RWPE1 (cell line): Measurements from ENCODE around the gene DSCAM.

Source experiments
- CTCF ChIA-PET: fragments of 350-600 bp; sonication (Branson Sonifier 250); formaldehyde crosslinking; extraction: SDS; loops from one replicate; lab custom pipeline; 2021; lab: Yijun Ruan, JAX
- POLR2A ChIA-PET: fragments of 400-600 bp; formaldehyde crosslinking; extraction: SDS; loops from one replicate; lab custom pipeline; 2020; ENCODE audit warnings: antibody characterized with exemption; ENCODE audit not compliant: low non-redundant PET; lab: Yijun Ruan, JAX
- DNase-seq: peaks from one replicate; pipeline ENCODE4 v3.0.0; 2012; ENCODE audit warnings: low spot score
- H3K27ac ChIP-seq: fragments of 450-650 bp; 2 replicates; pipeline ENCODE4 v1.5.1; 2017
- CTCF ChIP-seq: fragments of 450-650 bp; conservative IDR thresholded peaks from 2 replicates; pipeline ENCODE4 v1.5.1; 2017; ENCODE audit warnings: low read depth, mild to moderate bottlenecking

The DSCAM gene

DNA sequence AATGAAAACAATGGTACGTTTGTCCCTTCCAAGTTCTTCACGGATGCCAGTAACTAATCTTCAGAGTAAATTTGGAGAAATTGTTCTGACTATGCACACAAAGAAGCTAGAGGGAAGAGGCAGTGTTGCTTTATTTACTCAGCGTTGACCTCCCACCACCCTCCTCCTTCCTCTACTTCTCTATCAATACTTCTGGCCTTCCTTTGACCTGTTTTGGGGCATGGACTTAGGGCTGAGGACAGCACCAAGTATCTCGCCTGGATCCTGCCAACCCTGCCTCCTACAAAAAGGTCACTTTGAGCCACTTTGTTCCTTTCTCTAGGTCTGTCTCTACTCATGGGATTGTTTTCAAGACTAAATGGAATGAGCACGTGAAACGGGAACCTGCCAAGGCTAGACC lies 282.6 kb downstream of the DSCAM start:
- DNase-seq = no peak
- H3K27ac ChIP-seq = no peak overlapping the region
- TF ChIP-seq CTCF = no peak
- POLR2A ChIA-PET = no interaction called here
- CTCF ChIA-PET = interaction anchor here (0.8 kb wide), 1 partner anchor 399 kb away, joined by 4 read pairs; no protein-coding TSS in a partner anchor

DNA sequence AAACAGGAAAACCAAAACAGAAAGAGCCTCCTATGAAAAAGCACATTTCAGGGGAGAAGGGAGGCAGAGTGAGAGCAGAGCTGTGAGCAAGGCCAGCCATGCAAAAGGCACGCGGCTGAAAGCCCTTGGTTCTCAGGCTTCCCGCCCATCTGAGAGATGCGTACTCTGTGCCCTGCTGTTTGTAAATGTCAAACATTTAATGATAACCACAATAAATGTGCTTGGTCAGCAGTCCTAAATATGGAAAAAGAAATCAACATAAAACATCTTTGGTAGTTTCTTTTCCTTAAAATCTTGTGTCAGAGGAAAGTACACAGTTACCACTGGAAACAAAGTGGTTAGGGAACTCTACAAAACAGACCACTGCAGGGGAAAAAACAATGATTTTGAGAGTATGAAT lies 283.1 kb downstream of the DSCAM start:
- no peak overlapping the region for H3K27ac ChIP-seq
- no peak for TF ChIP-seq CTCF
- ChIA-PET POLR2A (no interaction called here), CTCF (interaction anchor here (0.8 kb wide), 1 partner anchor 399 kb away, joined by 4 read pairs; no protein-coding TSS in a partner anchor)
- no peak for DNase-seq

DNA sequence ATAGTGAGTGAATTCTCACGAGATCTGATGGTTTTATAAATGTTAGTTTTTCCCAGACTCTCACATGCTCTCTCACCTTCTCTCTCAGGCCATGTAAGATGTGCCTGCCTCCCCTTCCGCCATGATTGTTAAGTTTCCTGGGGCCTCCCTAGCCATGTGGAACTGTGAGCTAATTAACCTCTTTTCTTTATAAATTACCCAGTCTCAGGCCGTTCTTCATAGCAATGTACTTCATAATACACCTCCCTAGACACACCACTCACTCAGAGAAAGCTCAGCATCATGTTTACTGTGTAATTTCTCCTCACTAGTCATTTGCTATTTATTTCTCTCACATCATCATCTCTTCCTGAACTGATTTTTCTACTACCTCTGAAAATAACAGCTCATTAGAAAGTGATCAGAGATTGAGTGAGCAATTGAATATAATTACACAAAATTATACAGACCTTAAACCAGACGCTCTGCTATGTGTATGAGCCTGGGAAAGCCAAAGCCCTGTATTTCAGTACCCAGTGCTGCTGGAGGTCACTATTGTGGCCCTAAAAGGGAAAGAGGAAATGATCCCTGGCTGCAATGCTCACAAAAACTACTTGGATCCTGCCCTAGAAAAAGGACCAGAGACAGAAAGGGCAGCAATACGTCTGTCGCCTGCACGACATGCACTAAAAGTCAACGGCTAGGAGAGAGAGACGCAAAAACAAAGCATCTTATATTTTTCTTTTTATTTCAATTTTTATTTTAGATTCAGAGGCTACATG lies 284.5 kb downstream of the DSCAM start:
- no peak for DNase-seq
- ChIA-PET CTCF (no interaction called here), POLR2A (no interaction called here)
- no peak overlapping the region for H3K27ac ChIP-seq
- no peak for TF ChIP-seq CTCF

DNA sequence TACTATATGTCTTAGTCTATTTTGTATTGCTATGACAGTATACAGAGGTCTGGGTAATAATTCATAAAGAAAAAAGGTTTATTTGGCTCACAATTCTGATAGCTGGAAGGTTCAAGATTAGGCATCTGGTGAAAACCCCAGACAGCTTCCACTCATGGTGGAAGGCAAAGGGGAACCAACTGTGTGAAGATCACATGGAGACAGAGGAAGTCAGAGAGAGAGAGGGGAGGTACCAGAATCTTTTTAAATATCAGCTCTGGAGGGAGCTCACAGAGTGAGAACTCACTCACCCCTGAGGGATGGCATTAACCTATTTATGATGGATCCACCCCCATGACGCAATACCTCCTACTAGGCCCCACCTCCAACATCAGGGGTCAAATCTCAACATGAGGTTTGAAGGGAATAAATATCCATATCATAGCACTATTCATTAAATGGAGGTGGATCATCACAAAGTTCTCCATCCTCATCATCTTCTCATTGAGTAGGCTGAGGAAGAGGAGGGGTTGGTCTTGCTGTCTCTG lies 290.5 kb downstream of the DSCAM start:
- ChIA-PET CTCF (no interaction called here), POLR2A (no interaction called here)
- no peak for TF ChIP-seq CTCF
- H3K27ac ChIP-seq = no peak overlapping the region
- DNase-seq = no peak

DNA sequence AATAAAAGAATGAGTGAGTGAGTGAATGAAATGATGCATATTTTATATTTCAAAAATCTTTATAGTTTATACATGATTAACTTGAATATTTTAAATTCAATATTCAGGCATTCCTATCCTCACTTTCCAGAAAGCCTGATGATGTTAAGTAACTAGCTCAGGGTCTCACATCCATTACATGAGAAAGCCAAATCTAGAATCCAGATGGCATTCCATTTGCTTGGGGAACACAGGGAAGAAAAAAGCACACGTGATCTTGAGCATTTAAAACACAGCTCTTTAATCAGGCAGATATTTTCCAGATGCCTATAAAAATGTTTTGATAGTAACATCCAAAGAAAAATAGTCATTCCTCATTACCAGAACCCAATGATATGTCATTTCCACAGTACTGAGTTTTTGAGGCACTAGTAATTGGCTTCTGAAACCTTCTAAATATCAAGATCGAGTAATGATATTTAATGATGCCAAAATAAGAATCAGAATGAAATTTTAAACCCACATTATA lies 291.9 kb downstream of the DSCAM start:
- no peak overlapping the region for H3K27ac ChIP-seq
- TF ChIP-seq CTCF = no peak
- POLR2A ChIA-PET = no interaction called here
- CTCF ChIA-PET = no interaction called here
- no peak for DNase-seq

DNA sequence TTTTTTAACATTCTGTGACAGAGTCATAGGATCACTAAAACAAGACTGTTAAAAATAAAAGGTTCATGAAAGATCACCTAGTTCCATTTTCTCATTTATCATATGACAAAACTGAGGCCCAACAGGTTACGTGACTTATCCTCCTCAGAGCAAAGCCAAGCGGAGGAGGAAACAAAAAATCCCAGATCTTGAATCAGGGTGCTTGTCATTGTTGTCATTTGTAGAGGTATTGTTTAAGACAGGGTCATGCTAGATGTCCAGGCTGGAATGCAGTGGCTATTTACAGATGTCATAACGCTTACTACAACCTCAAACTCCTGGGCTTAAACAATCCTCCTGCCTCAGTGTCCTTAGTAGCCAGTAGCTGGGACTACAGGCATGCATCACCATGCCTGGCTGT lies 293.2 kb downstream of the DSCAM start:
- no peak for TF ChIP-seq CTCF
- CTCF ChIA-PET = no interaction called here
- no peak for DNase-seq
- POLR2A ChIA-PET = no interaction called here
- no peak overlapping the region for H3K27ac ChIP-seq
